HG03521 (cell line): ENCODE data around the gene MOCS1.
"Not testable (repeated sequence)": the region's sequence is repeated elsewhere in the genome, so short reads cannot be mapped to it uniquely, and the experiment has no call there.

ENCODE experiments used
- ATAC-seq: cut with Tn5 transposase; IDR thresholded peaks from one replicate; pipeline ENCODE4 v1.9.1; 2021; ENCODE audit warnings: mild to moderate bottlenecking, moderate library complexity; ENCODE audit not compliant: unreplicated experiment

MOCS1 gene

DNA sequence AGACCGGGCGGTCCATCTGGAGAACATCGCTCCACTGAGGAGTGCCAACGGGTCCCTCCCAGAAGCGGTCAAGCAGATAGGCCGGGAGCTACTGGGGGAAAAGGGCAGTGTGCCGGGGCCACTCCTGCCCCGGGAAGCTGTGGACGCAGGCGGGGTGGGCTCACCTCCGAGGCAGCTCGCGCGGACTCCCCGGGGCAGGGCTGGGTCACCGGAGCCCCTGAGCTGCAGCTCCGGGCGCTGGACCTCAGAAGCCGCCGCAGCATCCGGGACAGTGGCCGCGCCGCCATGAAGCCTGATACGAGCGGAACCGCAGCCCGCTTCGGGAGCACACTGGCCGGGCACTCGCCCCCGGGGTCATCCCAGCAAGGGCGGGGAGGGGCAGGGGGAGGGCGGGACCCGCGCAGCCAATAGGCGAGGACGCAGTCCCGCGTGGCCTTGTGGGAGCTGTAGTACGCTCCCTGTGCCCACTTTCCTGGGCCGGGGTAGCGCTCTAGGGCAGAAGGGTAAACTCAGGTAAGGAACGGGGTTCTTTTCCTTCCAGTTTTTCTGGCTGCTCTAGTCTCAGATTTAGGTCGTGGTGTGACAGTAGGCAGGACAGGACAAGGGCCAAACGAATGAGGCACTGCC is at the start of gene MOCS1:
Gene MOCS1, minus strand, starts transcription at position 332 of the 627 bp plus-strand sequence. Its CDS starts 45 bp downstream, at position 287.
- no peak for ATAC-seq

DNA sequence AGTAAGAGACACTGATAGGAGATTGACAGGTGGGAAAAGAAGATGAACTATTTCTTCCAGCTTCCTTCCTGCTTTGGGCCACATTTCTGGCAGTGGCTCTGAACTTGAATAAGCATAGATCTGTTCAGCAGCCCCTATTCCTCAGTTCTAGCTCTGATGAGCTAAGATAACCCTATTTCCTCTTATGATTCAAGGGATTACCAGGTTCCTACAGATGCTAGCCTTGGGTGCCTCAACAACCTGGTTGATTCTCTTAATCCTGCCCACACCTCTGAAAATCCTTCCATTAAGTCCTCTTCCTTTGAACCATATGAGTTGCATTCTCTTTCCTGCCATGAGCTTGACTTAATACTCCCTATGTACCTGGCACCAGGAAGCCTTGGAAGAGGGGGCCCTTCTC is 49.8 kb upstream of the MOCS1 start:
- ATAC-seq = no peak

DNA sequence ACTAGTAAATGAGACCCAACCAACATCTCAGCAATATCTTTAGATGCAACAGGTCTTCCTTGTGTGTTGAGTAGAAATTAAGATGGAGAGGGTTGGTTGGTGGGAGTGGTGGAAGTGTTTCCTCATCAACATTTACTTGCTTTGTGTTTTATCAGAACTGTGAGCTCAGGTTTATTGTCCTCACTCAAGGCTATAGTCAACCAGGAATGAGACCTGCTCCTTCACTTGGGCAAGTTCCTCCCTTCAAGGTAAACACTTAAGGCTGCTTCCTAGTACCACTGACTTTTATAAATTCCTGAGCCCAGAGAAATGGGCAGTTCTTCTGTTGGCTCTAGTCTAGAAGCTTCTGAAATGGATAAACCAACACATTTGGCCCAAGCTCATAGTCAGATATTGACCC is 48.9 kb upstream of the MOCS1 start:
- ATAC-seq = no peak

DNA sequence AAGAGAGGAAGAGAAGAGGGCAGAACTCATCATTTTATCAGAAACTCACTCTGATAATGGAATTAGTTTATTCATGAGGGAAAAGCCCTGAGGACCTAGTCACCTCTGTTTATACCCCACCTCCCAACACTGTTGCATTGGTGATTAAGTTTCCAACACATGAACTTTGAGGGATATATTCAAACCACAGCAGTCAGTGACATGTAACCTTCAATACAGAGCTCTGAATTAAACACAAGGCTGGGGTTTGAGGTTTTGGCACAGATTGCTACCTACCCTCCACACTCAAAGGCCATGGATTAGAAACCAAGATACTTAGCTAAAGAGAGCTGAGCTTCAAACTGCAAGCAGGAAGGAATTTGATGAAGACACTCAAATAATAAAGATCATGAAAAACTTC is 48.5 kb upstream of the MOCS1 start:
- no peak for ATAC-seq

DNA sequence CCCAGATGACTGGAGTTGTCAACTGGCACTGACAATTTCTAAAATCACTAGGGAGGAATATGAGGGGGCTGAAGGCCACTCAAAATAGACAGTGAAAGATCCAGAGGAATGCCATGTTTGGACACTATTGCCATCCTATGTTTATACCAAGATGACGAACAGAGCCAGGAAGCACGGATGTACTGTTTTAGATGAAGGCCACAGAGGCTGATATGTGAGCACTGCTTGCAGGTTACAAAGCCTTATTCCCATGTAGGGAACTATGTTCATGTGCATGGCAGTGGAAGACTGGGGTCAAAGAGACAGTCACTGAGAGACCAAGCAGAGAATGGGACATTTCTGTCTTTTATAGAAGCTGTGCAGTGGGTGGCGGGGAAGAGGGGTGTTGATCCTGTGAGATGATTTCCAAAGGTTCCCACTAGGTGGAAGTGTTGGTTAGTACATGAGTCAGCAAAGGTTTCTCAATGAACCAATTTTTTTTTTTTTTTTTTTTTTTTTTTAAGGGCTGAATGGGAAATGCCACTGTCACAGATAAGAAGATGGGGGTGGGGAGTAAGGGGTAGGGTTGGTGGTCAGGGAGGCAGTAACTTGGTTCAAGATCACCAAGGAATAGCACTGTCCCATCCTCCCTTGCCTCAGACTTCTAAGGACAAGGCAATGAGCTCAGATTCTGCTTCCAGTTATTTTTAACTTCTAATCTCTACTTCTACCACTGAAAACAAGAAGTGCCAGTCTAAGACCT is 46.7 kb upstream of the MOCS1 start:
- no peak for ATAC-seq

DNA sequence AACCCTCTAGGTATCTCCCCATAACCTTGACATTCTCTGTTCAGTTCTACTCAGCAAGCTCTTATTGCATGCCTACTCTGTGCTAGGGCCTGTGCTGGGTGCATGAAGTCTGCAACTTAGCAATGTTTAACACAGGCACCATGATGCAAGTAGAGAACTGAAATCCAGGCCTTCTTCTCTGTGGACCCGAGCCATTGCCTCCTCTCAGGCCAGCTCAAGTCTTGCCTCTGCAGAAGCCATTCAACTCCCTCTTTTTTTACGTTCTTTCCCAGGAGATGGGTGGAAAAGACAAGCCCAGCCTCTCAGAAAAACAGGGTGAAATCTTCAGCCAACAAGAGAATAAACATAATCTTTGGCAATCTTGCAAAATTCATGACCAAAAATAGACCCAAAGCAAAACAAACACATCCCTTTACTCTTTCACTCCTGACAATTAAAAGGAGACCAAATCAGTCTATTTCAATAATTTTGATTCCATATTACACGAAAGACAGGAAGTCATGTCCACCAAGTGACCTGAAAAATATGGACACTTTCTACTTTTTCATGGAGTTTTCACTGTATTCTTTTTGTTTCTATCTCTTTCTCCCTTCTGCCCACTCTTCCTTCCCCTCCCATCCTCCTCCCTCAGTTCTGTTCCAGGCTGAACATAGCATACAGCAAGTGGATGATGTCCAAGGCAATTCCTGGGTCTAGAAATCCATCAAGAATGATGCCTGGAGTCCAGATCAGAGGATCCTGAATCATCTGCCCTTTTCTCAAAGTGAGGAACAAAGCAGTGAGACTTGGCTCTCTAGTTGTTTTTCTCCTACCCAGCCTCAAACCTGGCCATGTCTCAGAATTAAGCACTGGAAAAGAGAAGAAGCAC is 45.4 kb upstream of the MOCS1 start:
- ATAC-seq = no peak

DNA sequence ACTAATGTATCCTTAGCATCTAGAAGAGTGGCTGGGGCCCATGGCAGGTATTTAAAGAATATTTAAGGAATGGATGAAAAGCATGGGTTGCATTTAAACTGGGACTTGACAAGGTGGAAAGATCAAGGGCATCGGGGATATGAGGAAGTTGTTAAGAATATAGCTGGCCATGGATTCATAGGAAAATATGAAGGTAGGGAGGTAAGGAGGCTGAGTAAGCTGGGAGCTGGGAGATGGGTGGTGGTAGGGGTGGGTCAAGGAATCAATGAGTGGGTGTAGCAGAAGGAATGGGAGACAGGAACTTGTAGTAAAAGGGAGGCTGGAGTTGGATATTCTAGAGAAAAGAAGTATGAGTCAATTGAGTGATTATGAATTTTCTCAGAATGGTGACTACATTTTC is 44.0 kb upstream of the MOCS1 start:
- no peak for ATAC-seq

DNA sequence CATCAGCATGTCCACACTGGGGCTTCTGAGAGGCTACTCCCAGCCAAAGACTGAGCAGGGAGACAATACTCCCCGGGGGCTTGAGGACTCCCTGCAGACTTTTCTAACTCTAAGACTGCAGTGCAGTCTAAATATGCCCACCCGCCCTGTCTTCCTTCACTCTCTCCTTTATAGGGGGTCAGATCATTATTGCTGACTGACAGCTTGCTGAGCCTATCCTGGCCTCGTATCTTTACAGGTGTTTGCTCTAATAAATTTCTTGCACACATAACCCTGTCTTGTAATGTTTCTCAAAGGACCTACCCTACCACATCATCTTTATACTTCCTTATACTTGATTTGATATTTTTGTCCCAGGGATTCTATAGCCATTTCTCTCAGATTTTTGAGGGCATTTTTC is 39.4 kb upstream of the MOCS1 start:
- no peak for ATAC-seq

DNA sequence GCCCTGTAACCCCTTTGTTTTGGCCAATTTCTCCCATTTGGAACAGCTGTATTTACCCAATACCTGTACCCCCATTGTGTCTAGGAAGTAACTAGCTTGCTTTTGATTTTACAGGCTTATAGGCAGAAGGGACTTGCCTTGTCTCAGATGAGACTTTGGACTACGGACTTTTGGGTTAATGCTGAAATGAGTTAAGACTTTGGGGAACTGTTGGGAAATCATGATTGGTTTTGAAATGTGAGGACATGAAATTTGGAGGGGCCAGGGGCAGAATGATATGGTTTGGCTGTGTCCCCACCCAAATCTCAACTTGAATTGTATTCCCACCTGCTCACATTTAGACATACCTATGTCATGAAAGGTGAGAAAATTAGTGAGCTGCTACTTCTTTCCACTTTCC is 38.5 kb upstream of the MOCS1 start:
- ATAC-seq = not testable (repeated sequence)

DNA sequence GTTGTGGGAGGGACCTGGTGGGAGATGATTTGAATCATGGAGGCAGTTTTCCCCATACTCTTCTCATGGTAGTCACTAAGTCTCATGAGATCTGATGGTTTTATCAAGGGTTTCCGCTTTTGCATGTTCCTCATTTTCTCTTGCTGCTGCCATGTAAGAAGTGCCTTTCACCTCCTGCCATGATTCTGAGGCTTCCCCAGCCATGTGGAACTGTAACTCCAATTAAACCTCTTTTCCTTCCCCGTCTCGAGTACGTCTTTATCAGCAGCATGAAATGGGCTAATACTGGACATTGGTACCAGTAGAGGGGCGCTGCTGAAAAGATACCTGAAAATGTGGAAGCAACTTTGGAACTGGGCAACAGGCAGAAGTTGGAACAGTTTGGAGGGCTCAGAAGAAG is 36.9 kb upstream of the MOCS1 start:
- not testable (repeated sequence) for ATAC-seq

DNA sequence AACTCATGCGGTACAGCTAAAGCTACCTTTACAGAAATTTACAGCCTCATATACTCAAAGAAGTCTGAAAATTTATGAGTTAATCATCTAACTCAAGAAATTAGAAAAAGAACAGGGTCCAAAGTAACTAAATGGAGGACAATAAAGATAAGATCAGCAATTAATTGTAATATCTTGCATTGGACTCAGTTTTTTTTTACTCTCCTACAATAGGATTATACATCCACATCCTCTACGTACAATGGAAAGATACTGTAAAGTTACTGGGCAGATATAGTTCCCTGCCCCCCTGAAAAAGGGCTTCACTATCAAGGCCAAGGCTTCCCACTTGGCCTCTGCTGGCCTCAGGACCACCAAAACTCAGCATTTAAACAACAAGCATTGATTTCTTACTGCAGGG is 31.5 kb upstream of the MOCS1 start:
- no peak for ATAC-seq

DNA sequence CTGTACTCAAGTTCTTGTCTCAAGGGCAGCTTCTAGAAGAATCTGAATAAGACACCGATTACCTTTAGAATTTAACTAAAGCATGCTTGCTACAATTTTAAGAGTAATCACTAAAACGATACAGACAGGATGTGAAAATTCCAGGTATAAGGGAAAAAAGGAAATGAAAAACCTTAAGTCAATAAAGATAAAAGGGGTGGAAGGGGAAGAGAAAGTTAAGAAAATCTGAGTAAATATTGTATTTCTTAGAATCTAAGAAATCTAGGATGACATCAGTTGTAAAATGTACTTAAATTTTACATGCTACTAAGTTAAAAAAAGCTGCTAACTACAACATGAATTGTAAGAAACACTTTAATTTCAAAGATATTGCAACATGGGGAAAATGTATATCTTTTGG is 30.3 kb upstream of the MOCS1 start:
- no peak for ATAC-seq

DNA sequence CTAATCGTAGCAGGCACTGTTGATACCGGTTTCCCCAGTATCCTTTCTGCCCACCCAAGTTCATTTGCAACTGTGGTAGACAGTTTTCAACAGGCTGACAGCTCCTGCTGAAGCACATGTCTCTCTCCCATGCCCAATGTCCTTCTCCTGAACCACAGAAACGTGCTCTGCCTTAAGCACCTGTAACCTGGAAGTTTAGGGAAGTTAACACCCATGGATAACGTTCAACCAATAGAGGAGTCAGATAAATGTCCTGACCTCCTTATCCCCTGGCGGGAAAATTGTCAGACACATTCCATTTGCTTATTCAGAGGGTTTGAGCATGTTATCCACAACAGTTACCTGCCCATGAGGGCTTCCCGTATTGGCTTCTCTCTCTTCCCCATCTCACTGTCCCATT is 29.8 kb upstream of the MOCS1 start:
- no peak for ATAC-seq

DNA sequence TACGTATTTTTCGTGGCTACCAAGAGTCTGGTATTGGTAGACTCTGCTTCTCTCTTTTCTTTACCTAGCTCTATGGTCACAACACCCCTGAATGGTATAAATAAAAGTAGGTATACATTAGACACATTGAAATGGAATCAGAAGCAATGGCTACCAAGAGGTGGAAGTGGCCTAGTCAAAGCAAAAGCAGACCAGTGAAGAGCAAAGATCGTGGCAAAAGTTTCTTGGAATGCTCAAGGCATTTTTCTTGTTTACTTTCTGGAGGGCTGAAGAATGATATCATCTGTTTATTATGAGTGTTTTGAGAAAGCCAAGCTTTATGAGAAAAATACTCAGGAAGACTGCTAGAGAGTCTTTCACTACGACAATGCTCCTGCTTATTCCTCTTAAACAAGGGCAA is 28.6 kb upstream of the MOCS1 start:
- no peak for ATAC-seq

DNA sequence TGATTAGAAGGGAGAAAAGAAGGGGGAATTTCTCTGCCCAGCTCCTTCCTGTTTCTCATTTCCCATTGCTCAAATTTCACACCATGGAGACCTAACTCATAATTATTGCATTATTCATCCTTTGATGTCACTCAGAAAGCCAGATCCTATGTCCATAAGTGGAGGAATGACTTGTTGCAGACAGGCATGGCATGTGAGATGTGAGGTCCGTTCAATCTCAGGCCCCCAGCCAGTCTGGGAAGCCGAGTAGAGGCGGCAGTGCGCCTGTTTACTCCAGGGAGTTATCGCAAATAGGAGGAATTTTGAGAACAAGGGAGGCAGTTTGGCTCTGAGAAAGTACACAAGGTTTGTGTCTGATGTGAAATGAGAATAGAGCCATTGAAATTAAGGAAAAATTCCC is 26.9 kb upstream of the MOCS1 start:
- ATAC-seq = no peak

DNA sequence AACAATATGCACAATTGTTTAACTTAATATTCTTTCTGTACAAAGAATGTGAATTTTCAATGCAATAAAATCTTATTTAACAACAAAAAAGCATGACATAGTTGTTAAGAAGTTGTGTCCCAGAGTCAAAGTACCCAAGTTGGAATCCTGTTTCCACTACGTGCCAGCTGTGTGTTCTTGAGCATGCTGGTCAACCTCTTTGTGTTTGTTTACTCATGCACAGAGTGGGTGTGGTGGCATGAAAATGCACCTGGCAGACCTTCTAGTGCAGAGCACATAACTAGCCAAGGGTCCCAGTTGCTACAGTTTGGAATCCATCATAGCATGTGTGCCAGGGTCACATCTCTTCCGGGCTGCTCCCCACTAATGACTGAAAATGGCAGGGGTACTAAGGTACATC is 24.7 kb upstream of the MOCS1 start:
- ATAC-seq = no peak

DNA sequence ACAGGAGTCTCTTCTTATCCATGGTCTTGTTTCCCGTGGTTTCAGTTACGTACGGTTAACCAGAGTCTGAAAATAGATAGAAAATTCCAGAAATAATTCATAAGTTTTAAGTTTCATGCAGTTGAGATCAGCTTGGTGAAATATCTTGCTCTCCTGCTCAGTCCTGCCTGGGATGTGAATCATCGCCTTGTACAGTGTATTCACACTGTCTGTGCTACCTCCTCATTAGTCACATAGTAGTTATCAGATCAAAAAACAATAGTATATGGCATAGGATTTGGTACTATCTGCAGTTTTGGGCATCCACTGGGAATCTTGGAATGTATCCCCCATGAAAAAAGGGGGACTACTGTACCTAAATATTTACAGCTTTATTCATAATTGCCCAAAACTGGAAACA is 22.7 kb upstream of the MOCS1 start:
- no peak for ATAC-seq

DNA sequence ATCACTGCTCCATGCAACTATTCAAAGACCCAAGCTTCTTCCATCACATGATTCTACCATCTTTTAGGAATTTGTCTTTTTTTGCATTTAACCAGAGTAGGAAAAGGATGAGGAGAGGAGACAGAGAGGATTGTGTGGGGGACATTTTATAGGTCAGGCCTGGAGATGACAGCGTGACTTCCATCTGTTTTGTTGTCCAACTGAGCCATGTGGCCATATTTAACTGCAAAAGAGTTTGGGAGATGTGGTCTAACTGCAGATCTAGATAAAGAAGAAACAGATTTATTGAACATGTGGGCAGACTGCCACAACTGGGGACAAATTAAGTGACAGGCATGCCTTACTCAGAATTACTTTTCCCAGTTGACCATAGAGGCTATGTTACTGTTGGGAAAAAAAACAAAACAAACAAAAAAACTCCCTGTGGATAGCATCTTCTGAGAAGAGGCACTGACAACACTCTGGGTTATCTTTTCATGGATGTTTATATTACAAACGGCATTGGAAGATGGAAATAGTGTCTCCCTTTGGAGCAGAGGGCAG is 18.9 kb upstream of the MOCS1 start:
- no peak for ATAC-seq

DNA sequence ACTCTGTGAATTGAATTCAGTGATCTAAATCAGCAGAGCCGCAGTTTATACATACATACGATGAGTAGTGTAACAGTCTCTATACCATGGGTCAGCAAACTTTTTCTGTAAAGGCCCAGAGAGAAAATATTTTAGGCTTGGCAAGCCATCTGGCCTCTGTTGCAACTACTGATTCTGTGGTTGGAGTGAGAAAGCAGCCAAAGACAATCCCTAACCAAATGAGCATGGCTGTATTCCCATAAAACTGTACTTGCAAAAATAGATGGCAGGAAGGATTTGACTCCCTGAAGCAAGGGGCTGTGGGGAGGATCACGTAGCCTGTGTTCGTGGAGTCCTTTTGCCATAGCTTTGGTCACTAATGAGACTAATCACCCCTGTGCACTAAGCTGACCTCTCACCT is 17.9 kb upstream of the MOCS1 start:
- no peak for ATAC-seq

DNA sequence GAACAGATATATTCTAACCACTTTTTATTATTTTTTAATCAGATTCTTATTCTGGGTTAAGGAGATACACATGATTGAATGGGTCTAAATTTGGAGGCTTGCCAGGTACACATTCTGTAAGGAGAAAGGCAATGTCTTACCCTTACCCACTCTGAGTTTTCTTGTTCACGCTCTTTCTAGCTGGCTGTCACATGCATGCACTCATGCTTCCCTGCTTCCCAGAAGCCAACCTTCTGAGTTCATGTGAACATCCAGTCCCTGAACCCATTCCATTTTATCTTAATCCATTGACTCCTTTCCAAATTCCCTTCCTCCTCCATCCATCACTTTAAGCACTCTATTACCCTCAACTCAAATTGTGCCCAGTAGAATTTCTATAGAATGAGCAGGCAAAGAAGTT is 17.5 kb upstream of the MOCS1 start:
- no peak for ATAC-seq

DNA sequence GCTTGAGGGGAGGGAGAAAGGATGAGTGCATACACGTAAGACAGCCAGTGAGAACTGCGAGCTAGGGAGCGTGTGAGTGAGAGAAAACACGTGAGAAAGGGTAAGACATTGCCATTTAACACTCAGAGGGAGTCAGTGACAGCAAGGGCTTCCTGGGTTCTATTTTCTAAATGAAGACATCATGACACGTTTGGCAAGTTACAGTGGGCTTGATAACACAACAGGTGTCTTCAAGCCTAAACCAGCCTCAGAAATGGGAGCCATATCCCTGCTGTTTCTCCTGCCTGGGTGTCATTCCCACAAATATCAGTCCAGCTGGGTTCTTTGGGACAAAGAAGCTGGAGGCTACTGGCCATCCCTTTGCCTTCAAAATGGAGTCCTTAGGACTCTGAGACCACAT is 16.9 kb upstream of the MOCS1 start:
- ATAC-seq = no peak
